Muscle layer of duodenum (tissue), 2 donors: ENCODE data around the gene RAP1GDS1.
"Not testable (repeated sequence)": the region's sequence is repeated elsewhere in the genome, so short reads cannot be mapped to it uniquely, and the experiment has no call there.

Experiments
- H3K27ac ChIP-seq: one replicate; pipeline ENCODE4 v1.7.0; 2013; ENCODE audit warnings: mild to moderate bottlenecking, low read length
- H3K27me3 ChIP-seq: one replicate; pipeline ENCODE4 v1.7.0; 2013; ENCODE audit warnings: low read depth, mild to moderate bottlenecking, control low read depth, low read length
- H3K36me3 ChIP-seq, 2 donors: one replicate each; pipeline ENCODE4 v1.7.0; 2013; ENCODE audit warnings: low read length in 2 of 2, control low read depth in 1 of 2, mild to moderate bottlenecking in 1 of 2; ENCODE audit not compliant: insufficient read depth in 2 of 2, control insufficient read depth in 1 of 2
- H3K4me1 ChIP-seq, 2 donors: one replicate each; pipeline ENCODE4 v1.7.0; 2013; ENCODE audit warnings: low read length in 2 of 2, mild to moderate bottlenecking in 2 of 2, control low read depth in 1 of 2, moderate library complexity in 1 of 2; ENCODE audit not compliant: insufficient read depth in 2 of 2, control insufficient read depth in 1 of 2
- H3K4me3 ChIP-seq, 2 donors: one replicate each; pipeline ENCODE4 v1.7.0; 2013; ENCODE audit warnings: low read length in 2 of 2, low read depth in 1 of 2, mild to moderate bottlenecking in 1 of 2
- H3K9me3 ChIP-seq, 2 donors: one replicate each; pipeline ENCODE4 v1.7.0; 2013; ENCODE audit warnings: low read length in 2 of 2, control low read depth in 1 of 2, mild to moderate bottlenecking in 1 of 2; ENCODE audit not compliant: control insufficient read depth in 1 of 2
- donor health status: healthy.

The RAP1GDS1 gene

DNA sequence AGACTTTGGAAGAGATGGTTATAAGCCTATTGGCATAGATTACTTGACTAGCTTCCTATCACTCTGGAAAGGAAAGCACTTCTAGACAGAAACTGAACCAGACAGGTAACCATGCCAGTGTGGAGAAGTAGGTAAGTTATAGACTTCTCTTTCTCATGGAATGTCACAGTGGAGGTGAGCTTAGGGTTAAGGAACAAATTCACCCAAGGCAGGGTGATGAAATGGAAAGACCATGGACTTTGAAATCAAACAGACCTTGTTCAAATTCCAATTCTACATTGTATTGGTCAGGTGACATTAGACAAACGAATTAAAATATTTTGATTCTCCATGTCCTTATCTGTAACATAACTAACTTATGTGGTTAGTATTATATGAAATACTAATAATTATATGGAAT, 7.7 kb upstream of the RAP1GDS1 start:
- Histone ChIP-seq H3K9me3 (no peaks in the 10 kb centered on the region), H3K36me3 (no peaks in the 10 kb centered on the region), H3K4me1 (no peaks in the 10 kb centered on the region), H3K4me3 (no peak overlapping the region), H3K27ac (no peak overlapping the region), H3K27me3 (no peaks in the 10 kb centered on the region)

DNA sequence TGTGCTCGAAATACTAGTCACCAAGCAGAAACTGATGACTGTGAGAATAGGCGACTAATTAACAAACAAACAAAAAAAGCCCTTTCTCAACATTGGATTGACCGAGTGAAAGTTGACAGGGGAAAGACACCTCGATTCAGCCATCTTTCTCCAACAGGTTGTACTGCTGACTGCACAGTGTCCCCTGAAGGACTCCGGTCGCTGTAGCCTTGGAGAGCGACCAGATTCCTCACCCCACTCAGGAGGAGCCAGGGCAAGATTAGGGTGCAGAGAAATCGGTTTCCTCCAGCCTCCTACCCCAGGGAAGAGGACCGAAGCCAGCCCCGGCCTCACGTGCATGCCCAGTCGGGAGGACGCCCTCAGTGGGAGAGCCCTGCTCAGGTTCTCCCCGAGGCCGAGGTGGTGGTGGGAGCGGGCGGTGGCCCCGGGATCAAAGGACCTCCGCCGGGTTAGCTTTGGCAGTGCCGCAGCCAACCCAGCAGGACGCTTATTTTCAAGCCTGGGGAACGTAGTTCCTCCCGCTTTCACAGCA, 1.1 kb upstream of the RAP1GDS1 start:
- Histone ChIP-seq H3K9me3 (no peaks in the 10 kb centered on the region), H3K36me3 (peaks cover 0 to 3% of the 10 kb centered on the region in 2 donors)

DNA sequence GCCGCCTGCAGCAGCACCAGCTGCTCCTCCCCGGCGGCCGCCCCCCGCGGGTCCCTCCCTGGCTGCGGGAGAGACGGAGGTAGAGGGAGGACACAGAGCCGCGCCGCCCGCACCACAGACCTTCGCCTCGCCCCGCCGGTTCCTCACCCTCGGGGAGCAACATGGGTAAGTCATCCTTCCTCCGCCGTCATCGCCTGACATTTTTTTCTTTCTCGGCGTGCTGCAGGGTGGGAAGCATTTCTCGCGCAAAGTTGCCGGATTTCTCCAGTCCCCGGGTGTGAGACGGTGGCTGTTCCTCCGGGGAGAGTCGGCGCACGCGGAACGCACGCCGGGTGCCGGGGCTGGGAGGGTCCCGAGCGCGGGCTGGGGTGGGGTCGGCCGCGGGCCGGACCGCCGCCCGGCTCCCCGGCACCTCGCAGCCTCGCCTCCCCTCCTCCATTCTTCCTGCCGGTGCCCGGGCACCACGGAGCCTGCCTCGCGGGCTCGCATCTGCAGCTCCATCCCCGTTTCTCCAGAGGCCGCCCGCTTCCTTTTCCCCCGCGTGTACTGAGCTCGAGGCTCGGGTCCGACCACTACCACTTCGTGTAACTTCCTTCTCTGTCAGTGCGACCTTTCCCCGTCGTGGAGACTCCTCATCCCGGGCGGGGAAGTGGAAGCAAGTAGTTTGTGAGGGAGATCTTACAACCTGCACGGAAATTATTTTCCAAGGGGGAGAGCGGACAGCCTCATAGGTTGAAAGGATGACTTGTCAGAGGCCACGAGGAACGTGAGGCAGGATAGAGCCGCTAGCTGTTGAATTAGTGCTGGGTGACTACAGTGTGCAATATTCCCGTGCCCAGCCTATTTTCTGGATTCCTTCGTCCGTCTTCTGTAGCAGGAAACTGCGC, 464 bp downstream of the RAP1GDS1 start:
- no peaks in the 10 kb centered on the region for H3K27me3 ChIP-seq
- no peaks in the 10 kb centered on the region for H3K9me3 ChIP-seq
- H3K4me3 ChIP-seq: peak overlapping the region; percentile 87 to 91
- H3K36me3 ChIP-seq: peaks cover 0 to 3% of the 10 kb centered on the region in 2 donors
- H3K27ac ChIP-seq: peak overlapping the region; percentile 86
- H3K4me1 ChIP-seq: peaks cover 9 to 11% of the 10 kb centered on the region in 2 donors

More for the DNA sequence above, 1.1 kb upstream of the RAP1GDS1 start:
- Histone ChIP-seq H3K4me3 (peak overlapping the region; percentile 61 to 86), H3K27me3 (no peaks in the 10 kb centered on the region), H3K27ac (peak overlapping the region; percentile 85), H3K4me1 (peaks cover 9 to 11% of the 10 kb centered on the region in 2 donors)

DNA sequence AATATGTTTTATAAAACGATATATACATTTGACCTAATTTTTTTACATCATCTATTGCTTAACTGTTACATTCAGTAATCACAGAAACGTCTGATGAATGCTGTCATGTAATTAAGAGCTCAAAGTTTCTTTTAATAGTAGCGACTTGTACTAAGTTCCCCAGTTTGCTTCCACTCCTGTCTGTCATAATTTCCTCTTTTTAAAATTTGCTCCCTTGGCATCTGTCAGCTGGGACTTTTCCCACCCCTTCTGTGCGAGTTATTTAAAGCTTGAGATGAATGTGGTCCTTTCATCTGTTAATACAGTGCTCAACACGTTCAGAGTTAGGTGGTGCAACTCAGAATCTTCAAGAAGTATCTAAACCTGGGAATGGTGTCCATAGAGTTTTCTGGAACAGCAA, 1.2 kb downstream of the RAP1GDS1 start:
- Histone ChIP-seq H3K4me3 (peak overlapping the region; percentile 87 to 91), H3K27ac (peak overlapping the region; percentile 86), H3K4me1 (peaks cover 9 to 11% of the 10 kb centered on the region in 2 donors), H3K27me3 (no peaks in the 10 kb centered on the region), H3K9me3 (no peaks in the 10 kb centered on the region), H3K36me3 (peaks cover 0 to 3% of the 10 kb centered on the region in 2 donors)

DNA sequence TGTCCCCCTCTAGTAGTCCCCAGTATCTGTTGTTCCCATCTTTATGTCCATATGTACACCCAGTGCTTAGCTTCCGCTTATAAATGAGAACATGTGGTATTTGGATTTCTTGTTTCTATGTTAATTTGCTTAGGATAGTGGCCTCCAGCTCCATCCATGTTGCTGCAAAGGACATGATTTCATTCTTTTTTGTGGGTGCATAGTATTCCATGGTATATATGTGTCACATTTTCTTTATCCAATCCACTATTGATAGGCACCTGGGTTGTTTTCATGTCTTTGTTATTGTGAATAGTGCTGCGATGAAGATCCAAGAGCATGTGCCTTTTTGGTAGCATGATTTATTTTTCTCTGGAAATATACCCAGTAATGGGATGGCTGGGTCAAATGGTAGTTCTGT, 6.3 kb downstream of the RAP1GDS1 start:
- H3K27ac ChIP-seq: no peak overlapping the region
- peaks cover 3 to 5% of the 10 kb centered on the region in 2 donors for H3K4me1 ChIP-seq
- H3K9me3 ChIP-seq: no peaks in the 10 kb centered on the region
- no peaks in the 10 kb centered on the region for H3K36me3 ChIP-seq
- no peaks in the 10 kb centered on the region for H3K27me3 ChIP-seq
- H3K4me3 ChIP-seq: no peak overlapping the region

DNA sequence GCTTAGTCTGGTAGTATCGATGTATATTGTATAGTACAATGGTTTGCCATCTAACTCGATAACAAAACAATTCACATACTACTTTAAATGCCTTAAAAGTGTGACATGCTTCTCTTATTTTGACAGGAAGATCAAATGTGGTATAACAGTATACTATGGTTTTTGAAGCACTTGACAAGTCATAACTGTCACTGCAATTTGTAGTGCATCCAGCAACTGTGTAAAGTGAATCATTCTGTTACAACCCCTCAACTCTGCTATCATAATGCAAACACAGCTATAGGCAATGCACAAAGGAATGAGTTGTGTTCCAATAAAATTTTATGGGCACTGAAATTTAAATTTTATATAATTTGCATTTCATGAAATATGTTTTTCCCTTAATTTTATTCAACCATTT, 14.0 kb downstream of the RAP1GDS1 start:
- Histone ChIP-seq H3K36me3 (no peaks in the 10 kb centered on the region), H3K4me3 (no peak overlapping the region), H3K27ac (no peak overlapping the region), H3K4me1 (no peaks in the 10 kb centered on the region), H3K27me3 (no peaks in the 10 kb centered on the region), H3K9me3 (no peaks in the 10 kb centered on the region)

DNA sequence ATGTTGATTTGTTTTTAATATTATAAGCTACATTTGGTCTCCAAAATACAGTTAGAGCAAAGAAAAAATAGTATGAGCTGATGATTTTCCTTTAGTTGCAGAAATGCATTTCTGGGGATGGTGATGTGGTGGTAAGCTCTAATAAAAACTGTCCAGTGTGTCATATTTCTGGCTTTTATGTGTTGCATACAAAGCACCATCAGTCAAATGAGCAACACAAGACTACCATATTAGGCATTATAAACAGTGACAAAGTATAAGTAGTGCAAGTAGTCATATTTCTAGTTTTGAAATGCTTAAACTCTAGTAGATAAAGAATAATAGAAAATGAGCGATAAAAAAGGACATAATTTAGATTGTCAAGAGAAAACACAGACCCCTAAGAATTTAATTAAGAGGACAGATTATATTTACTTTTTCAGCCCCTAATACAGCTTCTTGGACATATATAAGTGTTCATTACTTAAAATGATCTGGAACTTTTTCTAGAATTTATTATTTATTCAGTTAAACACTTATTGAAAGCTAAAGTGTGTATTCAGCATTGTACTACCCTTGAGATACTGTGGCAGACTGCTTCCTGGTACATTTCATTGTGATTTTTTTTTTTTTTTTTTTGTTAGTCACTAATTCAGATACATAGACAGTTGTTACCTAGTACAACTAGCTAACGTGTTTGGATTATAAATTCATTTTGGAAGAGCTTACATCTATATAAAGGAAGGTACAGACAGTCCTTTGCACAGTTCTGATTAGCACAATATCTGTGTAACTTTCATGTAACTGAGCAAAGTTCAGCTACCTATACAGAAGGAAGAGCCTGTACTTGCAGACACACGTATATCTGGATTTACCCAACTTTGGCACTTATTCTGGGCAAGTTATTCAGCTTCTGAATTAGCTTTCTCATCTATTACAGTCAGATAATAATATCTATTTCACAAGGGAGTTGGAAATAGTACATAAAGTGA, 22.3 kb downstream of the RAP1GDS1 start:
- H3K9me3 ChIP-seq: no peaks in the 10 kb centered on the region
- no peaks in the 10 kb centered on the region for H3K36me3 ChIP-seq
- no peaks in the 10 kb centered on the region for H3K27me3 ChIP-seq
- H3K4me1 ChIP-seq: peaks cover 0 to 6% of the 10 kb centered on the region in 2 donors
- no peak overlapping the region for H3K4me3 ChIP-seq
- H3K27ac ChIP-seq: no peak overlapping the region

DNA sequence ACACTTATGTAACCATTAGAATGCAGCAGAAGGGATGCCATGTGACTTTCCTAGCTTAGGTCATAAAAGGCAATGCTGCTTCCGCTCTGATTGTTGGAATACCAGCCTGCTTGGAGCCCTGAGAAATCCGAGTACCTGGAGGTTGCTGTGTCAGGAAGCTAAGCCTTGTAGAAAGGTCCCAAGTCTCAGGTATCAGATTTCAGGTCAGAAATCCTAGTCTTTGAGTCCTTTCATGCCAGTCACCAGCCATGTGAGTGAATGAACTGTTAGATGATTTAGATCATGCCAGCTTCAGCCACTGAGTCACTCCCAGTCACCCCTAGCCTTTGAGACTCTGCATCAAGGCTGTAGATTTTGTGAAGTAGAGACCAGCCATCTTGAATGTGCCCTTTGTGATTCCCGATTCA, 23.5 kb downstream of the RAP1GDS1 start:
- H3K4me3 ChIP-seq: no peak overlapping the region
- peaks cover 0 to 6% of the 10 kb centered on the region in 2 donors for H3K4me1 ChIP-seq
- no peaks in the 10 kb centered on the region for H3K36me3 ChIP-seq
- H3K9me3 ChIP-seq: no peaks in the 10 kb centered on the region
- no peak overlapping the region for H3K27ac ChIP-seq
- no peaks in the 10 kb centered on the region for H3K27me3 ChIP-seq

DNA sequence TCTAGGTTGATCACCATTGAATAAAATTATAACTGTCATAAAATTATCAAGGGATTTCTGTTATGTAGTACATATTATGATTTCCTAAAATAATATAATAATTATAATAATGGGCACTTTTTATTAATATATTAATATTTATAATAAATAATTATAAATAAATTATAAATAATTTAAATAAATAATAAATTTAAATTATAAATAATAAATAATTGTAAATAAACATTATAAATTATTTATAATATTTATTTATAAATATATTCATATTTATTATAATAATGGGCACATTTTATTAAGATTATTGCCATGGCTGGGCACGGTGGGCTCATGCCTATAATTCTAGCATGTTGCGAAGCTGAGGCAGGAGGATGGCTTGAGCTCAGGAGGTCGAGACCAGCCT, 24.5 kb downstream of the RAP1GDS1 start:
- Histone ChIP-seq H3K27ac (no peak overlapping the region), H3K36me3 (no peaks in the 10 kb centered on the region), H3K9me3 (no peaks in the 10 kb centered on the region), H3K27me3 (no peaks in the 10 kb centered on the region), H3K4me3 (no peak overlapping the region), H3K4me1 (peaks cover 6 to 9% of the 10 kb centered on the region in 2 donors)

DNA sequence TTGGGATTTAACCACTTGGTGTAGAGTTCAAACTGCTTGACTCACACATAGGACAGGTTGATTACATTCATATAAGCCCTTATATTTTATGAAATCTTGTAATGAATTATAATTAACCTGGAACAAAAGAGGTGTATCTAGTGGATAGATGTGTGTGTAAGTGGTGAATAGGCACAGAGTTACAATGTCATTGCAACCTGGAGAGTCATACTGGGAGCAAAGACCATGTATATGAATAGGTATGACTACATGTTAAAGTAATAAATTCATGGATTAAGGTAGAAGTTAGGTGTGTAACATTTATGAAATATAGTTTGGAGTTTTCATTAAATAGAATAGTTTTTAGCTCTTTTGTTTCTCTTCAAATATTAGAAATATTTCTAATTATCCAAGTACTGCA, 26.1 kb downstream of the RAP1GDS1 start:
- Histone ChIP-seq H3K27ac (no peak overlapping the region), H3K4me3 (no peak overlapping the region), H3K4me1 (peaks cover 6 to 9% of the 10 kb centered on the region in 2 donors), H3K36me3 (no peaks in the 10 kb centered on the region), H3K9me3 (no peaks in the 10 kb centered on the region), H3K27me3 (no peaks in the 10 kb centered on the region)

DNA sequence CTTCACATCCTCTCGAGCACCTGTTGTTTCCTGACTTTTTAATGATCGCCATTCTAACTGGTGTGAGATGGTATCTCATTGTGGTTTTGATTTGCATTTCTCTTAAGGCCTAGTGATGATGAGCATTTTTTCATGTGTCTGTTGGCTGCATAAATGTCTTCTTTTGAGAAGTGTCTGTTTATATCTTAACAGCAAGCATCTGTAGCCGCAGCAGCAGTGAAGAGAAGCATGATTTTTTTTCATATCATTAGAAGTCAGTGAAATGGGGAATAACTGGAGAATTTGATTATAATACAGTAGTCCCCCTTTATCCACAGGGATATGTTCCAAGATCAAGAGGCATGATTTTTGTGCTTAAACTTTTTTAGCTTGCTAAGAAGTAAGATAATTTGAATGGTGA, 27.5 kb downstream of the RAP1GDS1 start:
- H3K27me3 ChIP-seq, H3K36me3 ChIP-seq, H3K9me3 ChIP-seq, H3K27ac ChIP-seq, H3K4me1 ChIP-seq, H3K4me3 ChIP-seq: not testable (repeated sequence)
